ENCODE results near the gene USP2. TPM values are rescaled to one million over a fixed set of nuclear protein-coding genes. Genes with fewer than 3 reads are reported as not detected.

Gene USP2
- total RNA-seq, 2 donors from 2014 or later: 2.3 to 10.8 TPM

- H3K27ac ChIP-seq: no peak overlapping the region
- WGBS: 68% methylated on average over 14 of the region's 14 CpGs
- no peaks in the 10 kb centered on the region for H3K4me1 ChIP-seq (replicated peaks)
- H3K27me3 ChIP-seq (replicated peaks; ENCODE audit: insufficient read depth): peaks cover 7% of the 10 kb centered on the region
- no peaks in the 10 kb centered on the region for H3K36me3 ChIP-seq
- intact Hi-C loops (cut with DNase I): no loop called here
- TF ChIP-seq POLR2A (IDR thresholded peaks at IDR 0.05): no peak
- no peak for TF ChIP-seq POLR2AphosphoS5 (IDR thresholded peaks at IDR 0.05)
- no peak for TF ChIP-seq CTCF (IDR thresholded peaks at IDR 0.05)
- H3K9me3 ChIP-seq: no peaks in the 10 kb centered on the region
- H3K4me3 ChIP-seq: no peak overlapping the region
- DNase-seq (ENCODE audit: low spot score): no peak
Measured at GRCh38 chr11:119423509-119424254, 42.2 kb upstream of the USP2 start.

DNA sequence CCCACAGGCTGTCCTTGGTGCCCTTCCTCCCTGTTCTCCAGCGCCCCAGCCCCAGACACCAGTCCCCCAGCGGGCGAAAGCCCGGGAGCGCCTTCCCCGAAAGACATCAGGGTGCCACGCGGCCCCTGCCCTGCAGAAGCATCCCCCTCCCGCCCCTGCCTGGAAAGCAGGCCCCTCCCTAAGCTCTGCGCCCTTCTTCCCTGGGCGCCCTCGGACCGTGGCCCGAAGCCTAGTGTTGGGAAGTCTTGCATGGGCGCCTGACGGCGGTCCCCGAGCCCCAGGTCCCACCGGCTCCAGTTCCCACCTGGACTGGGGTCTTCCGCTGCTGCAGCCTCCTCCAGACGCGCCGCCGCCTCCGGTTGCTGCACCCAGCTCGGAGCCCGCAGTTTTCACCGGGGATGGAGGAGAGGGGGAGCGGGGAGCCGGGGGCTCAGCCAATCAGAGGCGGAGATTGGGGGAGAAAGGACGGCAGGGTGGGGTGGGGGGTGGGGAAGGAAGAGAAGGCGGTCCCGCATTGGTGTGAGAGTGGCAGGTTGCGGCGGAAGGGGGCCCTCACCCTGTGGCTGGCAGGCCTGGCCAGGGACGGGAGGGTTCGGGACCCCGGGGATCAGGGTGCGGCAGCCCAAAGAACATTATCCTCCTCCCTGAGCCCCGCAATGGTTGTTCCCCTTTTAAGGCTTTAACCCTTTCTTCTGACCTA lies 41.5 kb upstream of the USP2 start, which contains the start of gene THY1:
Gene THY1 (minus strand): TSS at position 364 of the 700 bp plus-strand sequence. CDS start 2,267 bp downstream, outside the sequence.
- H3K36me3 ChIP-seq: no peaks in the 10 kb centered on the region
- H3K27ac ChIP-seq: no peak within 1 kb of the TSS
- peaks cover 7% of the 10 kb centered on the region for H3K27me3 ChIP-seq (replicated peaks; ENCODE audit: insufficient read depth)
- H3K4me3 ChIP-seq: peak within 1 kb of the TSS; percentile 16 to 25
- TF ChIP-seq CTCF (IDR thresholded peaks at IDR 0.05) (no peak), POLR2AphosphoS5 (IDR thresholded peaks at IDR 0.05) (no peak), POLR2A (IDR thresholded peaks at IDR 0.05) (no peak)
- WGBS: 3% methylated on average over 29 of the region's 41 CpGs
- intact Hi-C loops (cut with DNase I): no loop called here
- H3K4me1 ChIP-seq (replicated peaks): no peaks in the 10 kb centered on the region
- no peaks in the 10 kb centered on the region for H3K9me3 ChIP-seq
- DNase-seq (ENCODE audit: low spot score): no peak

DNA sequence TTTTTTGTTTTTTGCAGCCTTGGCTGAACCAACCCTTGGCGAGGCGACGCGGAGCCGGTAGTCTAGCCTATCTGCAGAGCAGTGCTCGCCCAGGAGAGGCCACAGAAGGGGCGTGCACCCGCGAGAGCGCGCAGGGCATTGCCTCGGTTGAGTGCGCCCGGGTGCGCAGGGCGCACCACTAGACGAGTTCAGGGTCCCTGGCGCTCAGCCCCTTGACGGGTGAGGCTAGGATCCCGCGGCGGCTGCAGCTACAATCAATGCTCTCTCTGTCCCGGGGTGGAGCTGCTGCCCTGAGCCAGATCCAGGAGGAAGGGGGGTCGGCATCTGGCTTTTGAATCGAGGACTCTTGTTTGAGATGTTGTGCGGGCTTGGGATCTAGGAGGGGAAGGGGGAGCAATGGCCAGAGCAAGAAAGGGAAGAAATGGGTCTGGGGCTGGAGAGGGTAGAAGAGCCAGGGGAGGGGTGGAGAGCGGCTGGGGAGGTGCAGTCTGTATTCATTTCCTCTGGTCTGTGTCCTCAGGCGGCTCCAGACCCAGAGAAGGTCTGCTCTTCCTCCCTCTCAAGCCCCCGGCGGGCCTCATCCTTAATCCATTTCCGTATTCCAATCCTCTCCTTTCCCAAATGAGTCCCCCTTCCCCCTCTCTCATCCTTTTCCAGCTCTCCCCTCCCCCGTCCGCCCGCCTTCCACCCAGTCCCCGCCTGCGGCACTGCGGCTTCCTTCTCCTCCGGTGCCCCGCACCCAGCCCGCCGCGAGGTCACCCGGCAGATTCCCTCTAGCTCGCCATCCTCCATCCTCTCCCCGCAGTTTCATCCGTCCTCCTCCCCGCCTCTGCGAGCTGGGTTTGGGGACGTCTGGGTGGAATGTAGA lies 40.7 kb upstream of the USP2 start:
- no peak overlapping the region for H3K27ac ChIP-seq
- peaks cover 7% of the 10 kb centered on the region for H3K27me3 ChIP-seq (replicated peaks; ENCODE audit: insufficient read depth)
- peak overlapping the region; percentile 16 to 25 for H3K4me3 ChIP-seq
- no peak for DNase-seq (ENCODE audit: low spot score)
- no peak for TF ChIP-seq POLR2A (IDR thresholded peaks at IDR 0.05)
- no peak for TF ChIP-seq CTCF (IDR thresholded peaks at IDR 0.05)
- no peak for TF ChIP-seq POLR2AphosphoS5 (IDR thresholded peaks at IDR 0.05)
- WGBS: 2% methylated on average over 49 of the region's 49 CpGs
- H3K4me1 ChIP-seq (replicated peaks): no peaks in the 10 kb centered on the region
- H3K9me3 ChIP-seq: no peaks in the 10 kb centered on the region
- intact Hi-C loops (cut with DNase I): no loop called here
- no peaks in the 10 kb centered on the region for H3K36me3 ChIP-seq

- Histone ChIP-seq H3K4me1 (replicated peaks) (no peaks in the 10 kb centered on the region), H3K9me3 (no peaks in the 10 kb centered on the region), H3K36me3 (no peaks in the 10 kb centered on the region), H3K27me3 (replicated peaks; ENCODE audit: insufficient read depth) (peaks cover 7% of the 10 kb centered on the region), H3K4me3 (no peak overlapping the region), H3K27ac (no peak overlapping the region)
- intact Hi-C loops (cut with DNase I): no loop called here
- no peak for TF ChIP-seq POLR2AphosphoS5 (IDR thresholded peaks at IDR 0.05)
- TF ChIP-seq POLR2A (IDR thresholded peaks at IDR 0.05): no peak
- TF ChIP-seq CTCF (IDR thresholded peaks at IDR 0.05): no peak
- WGBS: 56% methylated on average over 8 of the region's 8 CpGs
- DNase-seq (ENCODE audit: low spot score): no peak
Measured at GRCh38 chr11:119421351-119421750, 39.9 kb upstream of the USP2 start.
